Measurements from ENCODE around the gene DPM1. TPM values are rescaled to one million over a fixed set of nuclear protein-coding genes. Genes with fewer than 3 reads are reported as not detected.

DPM1 gene
- polyA plus RNA-seq, 1 donor from 2014 or later, result 137 TPM

DNA sequence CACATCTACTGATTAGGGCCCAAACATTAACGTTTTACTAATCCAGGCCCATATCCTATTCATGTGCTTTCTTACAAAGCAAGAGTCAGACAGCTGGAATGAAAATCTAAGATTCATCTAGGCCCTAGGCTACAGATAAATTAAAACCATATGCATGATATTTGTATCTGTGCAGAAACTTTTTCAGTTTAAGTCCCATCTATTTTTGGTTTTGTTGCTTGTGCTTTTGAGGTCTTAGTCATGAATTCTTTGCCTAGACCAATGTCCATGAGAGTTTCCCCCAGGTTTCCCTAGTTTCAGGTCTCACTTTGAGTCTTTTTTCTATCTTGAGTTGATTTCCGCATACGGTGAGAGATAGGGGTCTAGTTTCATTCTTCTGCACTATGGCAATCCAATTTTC is 47.3 kb downstream of the DPM1 start:
- Histone ChIP-seq H3K9me3 (ENCODE audit: low read length) (no peaks in the 10 kb centered on the region), H3K79me2 (replicated peaks; ENCODE audit: insufficient read depth, low read length) (peaks cover 97% of the 10 kb centered on the region), H3K9me2 (ENCODE audit: insufficient read depth, low read length) (no peaks in the 10 kb centered on the region), H3K9ac (ENCODE audit: low read length) (no peak overlapping the region), H3F3A (ENCODE audit: insufficient read depth, low read length, poor library complexity, severe bottlenecking) (no peaks in the 10 kb centered on the region), H3K4me2 (ENCODE audit: low read length) (no peak overlapping the region), H4K20me1 (ENCODE audit: insufficient read depth) (peaks cover 71% of the 10 kb centered on the region), H3K27me3 (ENCODE audit: insufficient read depth, low read depth, low read length) (no peaks in the 10 kb centered on the region), H3K27ac (ENCODE audit: low read length) (no peak overlapping the region), H3K36me3 (ENCODE audit: insufficient read depth, low read length) (no peaks in the 10 kb centered on the region), H2AFZ (ENCODE audit: low read depth, low read length) (no peak overlapping the region), H3K4me3 (ENCODE audit: low read length) (no peak overlapping the region)
- no peak for TF ChIP-seq EP300 (conservative IDR thresholded peaks at IDR 0.05; ENCODE audit: poor library complexity, severe bottlenecking)
- TF ChIP-seq TAF1 (IDR thresholded peaks at IDR 0.05; ENCODE audit: low read depth), result no peak
- no peak for TF ChIP-seq MXI1 (conservative IDR thresholded peaks at IDR 0.05; ENCODE audit: poor library complexity, severe bottlenecking)
- no peak for TF ChIP-seq CTCF (IDR thresholded peaks at IDR 0.05; ENCODE audit: poor library complexity, severe bottlenecking)
- TF ChIP-seq SMC3 (conservative IDR thresholded peaks at IDR 0.05; ENCODE audit: poor library complexity), result no peak
- no peak for TF ChIP-seq EZH2 (IDR thresholded peaks at IDR 0.05; ENCODE audit: borderline replicate concordance, insufficient read depth, low read length, poor library complexity, severe bottlenecking)
- TF ChIP-seq, protein P1, sequence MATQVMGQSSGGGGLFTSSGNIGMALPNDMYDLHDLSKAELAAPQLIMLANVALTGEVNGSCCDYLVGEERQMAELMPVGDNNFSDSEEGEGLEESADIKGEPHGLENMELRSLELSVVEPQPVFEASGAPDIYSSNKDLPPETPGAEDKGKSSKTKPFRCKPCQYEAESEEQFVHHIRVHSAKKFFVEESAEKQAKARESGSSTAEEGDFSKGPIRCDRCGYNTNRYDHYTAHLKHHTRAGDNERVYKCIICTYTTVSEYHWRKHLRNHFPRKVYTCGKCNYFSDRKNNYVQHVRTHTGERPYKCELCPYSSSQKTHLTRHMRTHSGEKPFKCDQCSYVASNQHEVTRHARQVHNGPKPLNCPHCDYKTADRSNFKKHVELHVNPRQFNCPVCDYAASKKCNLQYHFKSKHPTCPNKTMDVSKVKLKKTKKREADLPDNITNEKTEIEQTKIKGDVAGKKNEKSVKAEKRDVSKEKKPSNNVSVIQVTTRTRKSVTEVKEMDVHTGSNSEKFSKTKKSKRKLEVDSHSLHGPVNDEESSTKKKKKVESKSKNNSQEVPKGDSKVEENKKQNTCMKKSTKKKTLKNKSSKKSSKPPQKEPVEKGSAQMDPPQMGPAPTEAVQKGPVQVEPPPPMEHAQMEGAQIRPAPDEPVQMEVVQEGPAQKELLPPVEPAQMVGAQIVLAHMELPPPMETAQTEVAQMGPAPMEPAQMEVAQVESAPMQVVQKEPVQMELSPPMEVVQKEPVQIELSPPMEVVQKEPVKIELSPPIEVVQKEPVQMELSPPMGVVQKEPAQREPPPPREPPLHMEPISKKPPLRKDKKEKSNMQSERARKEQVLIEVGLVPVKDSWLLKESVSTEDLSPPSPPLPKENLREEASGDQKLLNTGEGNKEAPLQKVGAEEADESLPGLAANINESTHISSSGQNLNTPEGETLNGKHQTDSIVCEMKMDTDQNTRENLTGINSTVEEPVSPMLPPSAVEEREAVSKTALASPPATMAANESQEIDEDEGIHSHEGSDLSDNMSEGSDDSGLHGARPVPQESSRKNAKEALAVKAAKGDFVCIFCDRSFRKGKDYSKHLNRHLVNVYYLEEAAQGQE (IDR thresholded peaks at IDR 0.05; ENCODE audit: borderline replicate concordance), result no peak
- no peak for TF ChIP-seq POLR2AphosphoS5 (IDR thresholded peaks at IDR 0.05)

- TF ChIP-seq TAF1 (IDR thresholded peaks at IDR 0.05; ENCODE audit: low read depth) (no peak), EP300 (conservative IDR thresholded peaks at IDR 0.05; ENCODE audit: poor library complexity, severe bottlenecking) (no peak), POLR2AphosphoS5 (IDR thresholded peaks at IDR 0.05) (no peak), RAD21 (conservative IDR thresholded peaks at IDR 0.05) (no peak), SMC3 (conservative IDR thresholded peaks at IDR 0.05; ENCODE audit: poor library complexity) (no peak)
- TF ChIP-seq, protein P1 (IDR thresholded peaks at IDR 0.05; ENCODE audit: borderline replicate concordance), result no peak
- H3K4me2 ChIP-seq (ENCODE audit: low read length), result no peak overlapping the region
- H3K36me3 ChIP-seq (ENCODE audit: insufficient read depth, low read length), result no peaks in the 10 kb centered on the region
- H3K79me2 ChIP-seq (replicated peaks; ENCODE audit: insufficient read depth, low read length), result peaks cover 97% of the 10 kb centered on the region
- H3K9me3 ChIP-seq (ENCODE audit: low read length), result no peaks in the 10 kb centered on the region
- H4K20me1 ChIP-seq (ENCODE audit: insufficient read depth), result peaks cover 67% of the 10 kb centered on the region
- no peak overlapping the region for H3K27ac ChIP-seq (ENCODE audit: low read length)
- no peak overlapping the region for H2AFZ ChIP-seq (ENCODE audit: low read depth, low read length)
- no peak overlapping the region for H3K9ac ChIP-seq (ENCODE audit: low read length)
- no peaks in the 10 kb centered on the region for H3K9me2 ChIP-seq (ENCODE audit: insufficient read depth, low read length)
- no peaks in the 10 kb centered on the region for H3F3A ChIP-seq (ENCODE audit: insufficient read depth, low read length, poor library complexity, severe bottlenecking)
- H3K27me3 ChIP-seq (ENCODE audit: insufficient read depth, low read depth, low read length), result no peaks in the 10 kb centered on the region
- H3K4me3 ChIP-seq (ENCODE audit: low read length), result no peak overlapping the region
Measured at GRCh38 chr20:50909413-50909812, 48.9 kb downstream of the DPM1 start.
